DND-41 (cell line): ENCODE results near the gene SLC39A6.

Experiments
- CTCF ChIP-seq: IDR thresholded peaks from 2 replicates; pipeline ENCODE4 v1.5.1; 2012; ENCODE audit warnings: borderline replicate concordance, low read length, moderate library complexity, mild to moderate bottlenecking; ENCODE audit not compliant: poor library complexity, severe bottlenecking; ENCODE audit errors: extremely low read depth
- EZH2 ChIP-seq: IDR thresholded peaks from 3 replicates; pipeline ENCODE4 v1.6.1; 2012; ENCODE audit warnings: borderline replicate concordance, low read depth, mild to moderate bottlenecking, moderate library complexity, low read length, inconsistent platforms; ENCODE audit not compliant: severe bottlenecking

- TF ChIP-seq CTCF = no peak
- no peak for TF ChIP-seq EZH2
Measured at GRCh38 chr18:36158266-36158867, 29.2 kb upstream of the SLC39A6 start.
